Amniotic epithelial cell (primary cell): ENCODE measurements around the gene VAV2.
"Not testable (repeated sequence)": the region's sequence is repeated elsewhere in the genome, so short reads cannot be mapped to it uniquely, and the experiment has no call there.

Experiments
- DNase-seq: peaks from one replicate; pipeline ENCODE4 v3.0.0-alpha.2; 2010; ENCODE audit warnings: low read depth

Gene VAV2

GRCh38 chr9:133935328-133936005, 56.7 kb downstream of the VAV2 start:
- DNase-seq, result peak; percentile 80

GRCh38 chr9:133934482-133935232, 57.5 kb downstream of the VAV2 start:
- no peak for DNase-seq

DNA sequence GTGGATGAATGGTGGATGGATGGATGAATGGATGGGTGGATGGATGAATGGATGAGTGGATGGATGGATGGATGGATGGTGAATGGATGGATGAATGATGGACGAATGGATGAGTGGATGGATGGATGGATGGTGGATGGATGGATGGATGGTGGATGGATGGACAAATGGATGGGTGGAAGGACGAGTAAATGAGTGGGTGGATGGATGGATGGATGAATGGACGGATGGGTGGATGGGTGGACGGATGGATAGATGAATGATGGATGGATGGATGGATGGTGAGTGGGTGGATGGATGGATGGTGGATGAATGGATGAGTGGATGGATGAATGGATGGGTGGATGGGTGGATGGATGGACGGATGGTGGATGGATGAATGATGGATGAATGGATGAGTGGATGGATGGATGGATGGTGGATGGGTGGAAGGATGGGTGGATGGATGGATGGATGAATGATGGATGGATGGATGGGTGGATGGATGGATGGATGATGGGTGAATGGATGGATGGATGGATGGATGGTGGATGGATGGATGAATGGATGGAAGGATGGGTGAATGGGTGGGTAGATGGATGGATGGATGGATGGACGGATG, 58.6 kb downstream of the VAV2 start:
- DNase-seq, result no peak

DNA sequence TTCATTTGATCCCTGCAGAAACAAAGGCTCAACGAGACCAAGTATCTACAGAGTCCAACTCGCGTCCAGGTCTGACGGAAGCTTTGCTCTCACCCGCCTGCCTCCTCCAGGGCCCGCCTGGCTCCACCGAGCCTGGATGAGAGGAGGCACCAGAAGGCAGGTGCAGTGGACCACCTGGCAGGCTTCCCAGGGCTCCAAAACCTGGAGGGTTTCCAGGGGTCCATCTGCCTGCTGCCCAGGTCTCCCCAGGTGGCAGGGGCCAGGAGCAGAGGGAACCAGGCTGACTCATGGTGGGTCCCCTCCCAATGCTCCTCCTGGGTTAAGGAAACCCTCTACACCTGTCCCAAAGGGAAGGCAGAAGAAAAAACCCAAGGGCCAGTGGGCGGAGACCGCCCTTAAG, 59.5 kb downstream of the VAV2 start:
- DNase-seq, result no peak

- no peak for DNase-seq
Measured at GRCh38 chr9:133932181-133932580, 59.9 kb downstream of the VAV2 start.

GRCh38 chr9:133930682-133931485, 61.2 kb downstream of the VAV2 start:
- no peak for DNase-seq

GRCh38 chr9:133930046-133930681, 62.0 kb downstream of the VAV2 start:
- no peak for DNase-seq

DNA sequence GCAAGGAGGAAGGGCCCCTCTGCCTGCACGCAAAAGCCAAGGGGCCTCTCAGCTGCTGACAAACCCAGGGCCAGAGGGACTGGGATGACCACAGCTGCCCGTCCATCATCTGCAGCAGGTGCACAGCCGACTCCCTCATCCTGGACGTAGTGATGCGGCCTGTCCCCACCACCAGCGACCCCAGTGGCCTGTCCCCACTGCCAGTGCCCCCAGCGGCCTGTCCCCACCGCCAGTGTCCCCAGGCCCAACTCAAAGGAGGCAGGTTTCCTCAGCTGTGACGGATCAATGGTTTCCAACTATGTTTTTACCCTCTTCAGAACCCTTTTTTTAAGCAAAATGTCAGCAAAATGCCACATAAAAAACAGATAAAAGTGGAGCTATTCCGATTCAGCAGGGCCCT, 62.5 kb downstream of the VAV2 start:
- DNase-seq, result no peak

DNA sequence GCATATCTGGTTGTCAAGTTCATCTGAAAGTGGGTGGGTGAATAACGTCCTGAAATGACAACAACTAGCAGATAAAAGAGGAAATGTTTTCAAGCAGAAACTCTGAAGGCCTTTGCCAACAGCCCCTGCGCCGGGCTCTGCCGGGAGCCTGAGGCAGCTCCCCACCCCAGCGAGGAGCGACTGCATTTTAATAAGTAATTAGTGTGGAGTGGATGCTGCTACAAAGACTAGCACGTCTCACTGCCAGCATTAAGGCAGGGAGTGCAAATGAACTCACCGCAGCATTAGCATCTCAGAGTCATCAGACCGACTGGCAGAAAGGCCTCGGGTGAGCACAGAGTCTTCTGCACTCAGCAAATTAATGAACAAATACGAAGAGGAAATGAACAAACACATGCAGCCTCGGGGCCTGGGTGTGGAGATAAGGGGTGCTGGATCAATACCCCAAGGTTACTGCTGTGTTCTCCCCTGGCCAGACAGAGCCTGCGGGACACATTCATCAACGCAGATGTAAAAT, 63.8 kb downstream of the VAV2 start:
- DNase-seq, result no peak

DNA sequence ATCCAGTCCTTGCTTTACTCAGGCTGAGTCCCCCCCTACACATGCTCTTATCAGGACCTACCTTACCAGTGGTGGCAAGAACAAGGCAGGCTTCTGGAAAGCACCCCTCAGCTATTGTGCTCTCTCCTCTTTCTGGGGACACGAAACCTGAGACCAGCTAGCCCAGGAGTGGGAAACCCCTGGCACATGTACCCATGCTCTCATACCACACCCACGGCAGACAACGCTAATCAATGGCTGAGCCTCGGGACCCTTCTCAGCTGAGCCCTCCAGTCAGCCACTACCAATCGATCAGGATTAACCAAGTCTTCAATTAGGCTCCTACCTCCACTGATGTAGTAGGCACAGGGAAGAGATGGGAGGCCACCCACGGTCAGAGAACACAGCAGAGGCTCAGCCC, 65.1 kb downstream of the VAV2 start:
- no peak for DNase-seq

- DNase-seq, result no peak
Measured at GRCh38 chr9:133926165-133926856, 65.8 kb downstream of the VAV2 start.

- DNase-seq, result no peak
Measured at GRCh38 chr9:133924453-133924852, 67.7 kb downstream of the VAV2 start.

GRCh38 chr9:133923608-133924007, 68.5 kb downstream of the VAV2 start:
- not testable (repeated sequence) for DNase-seq

- no peak for DNase-seq
Measured at GRCh38 chr9:133921866-133922265, 70.3 kb downstream of the VAV2 start.

DNA sequence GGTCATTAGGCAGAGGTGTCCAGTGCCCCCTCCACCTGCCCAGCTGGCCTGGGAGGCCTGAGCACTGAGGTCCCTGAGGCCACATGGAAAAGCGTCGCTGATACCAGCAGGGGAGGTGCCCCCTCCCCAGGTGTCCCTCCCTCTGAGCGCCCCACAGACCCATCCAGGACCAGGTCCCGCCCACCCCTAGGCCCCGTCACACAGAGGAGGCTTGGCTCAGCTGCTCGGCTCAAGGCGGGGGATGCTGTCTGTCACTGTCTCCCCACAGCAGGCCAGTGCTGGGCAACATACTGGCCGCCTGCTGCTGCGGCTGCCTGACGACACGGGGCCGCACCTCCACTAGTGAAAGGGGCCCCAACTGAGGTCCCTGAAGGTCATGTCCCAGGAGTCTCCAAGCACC, 71.7 kb downstream of the VAV2 start:
- no peak for DNase-seq

DNA sequence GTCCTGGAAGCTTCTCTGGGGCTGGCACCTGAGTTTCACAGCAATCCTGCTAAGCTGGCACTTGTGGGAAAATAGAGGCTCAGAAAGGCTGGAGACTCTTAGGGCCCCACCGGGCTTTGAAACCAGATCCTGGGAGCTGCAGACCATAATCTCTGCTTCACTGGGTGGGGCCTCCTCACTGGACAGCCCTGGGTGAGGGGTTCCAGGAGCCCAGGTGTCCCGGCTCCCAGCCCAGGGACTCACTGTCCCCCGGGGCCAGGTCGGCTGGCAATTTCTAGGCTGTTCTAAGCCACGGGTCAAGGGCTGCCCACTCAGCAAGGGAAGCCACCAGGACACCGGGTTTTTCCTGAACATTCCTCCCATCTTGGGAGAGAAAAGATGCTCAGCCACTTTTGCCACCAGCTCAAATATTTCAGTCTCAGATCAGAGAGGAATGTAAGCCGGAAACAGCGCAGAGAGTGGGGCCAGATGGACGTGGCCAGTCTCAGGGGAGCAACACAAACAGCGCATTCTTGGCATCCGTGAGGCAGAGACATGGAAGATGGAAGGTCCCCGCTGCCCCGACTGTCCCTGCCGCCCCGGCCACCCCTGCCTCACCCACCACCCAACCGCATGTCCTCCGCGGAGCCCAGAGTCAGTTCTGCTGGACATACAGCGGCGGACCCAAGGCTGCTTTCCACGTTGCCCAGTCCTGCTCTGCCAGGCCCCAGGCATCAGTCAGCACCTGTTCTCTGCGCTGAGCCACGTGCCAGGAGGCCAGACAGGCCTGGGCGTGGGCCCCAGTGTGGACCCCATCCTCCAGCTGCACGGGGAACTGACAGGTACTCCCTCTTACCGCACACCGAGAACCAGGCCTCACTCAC, 72.6 kb downstream of the VAV2 start:
- DNase-seq, result no peak

- no peak for DNase-seq
Measured at GRCh38 chr9:133918111-133918813, 73.9 kb downstream of the VAV2 start.

- DNase-seq, result no peak
Measured at GRCh38 chr9:133917375-133917774, 74.7 kb downstream of the VAV2 start.

GRCh38 chr9:133916159-133916541, 76.0 kb downstream of the VAV2 start:
- DNase-seq, result no peak
